Aorta (tissue), 5 donors: Measurements from ENCODE around the gene SLC35B2. TPM values are rescaled to one million over a fixed set of nuclear protein-coding genes. Genes with fewer than 3 reads are reported as not detected.

Experiments used
- ATAC-seq: fragments of 200-7000 bp; cut with Tn5 transposase; one replicate; pipeline ENCODE4 v1.9.1; 2022; ENCODE audit warnings: moderate library complexity; ENCODE audit not compliant: low FRiP score
- DNase-seq, 2 donors: peaks; one replicate each; pipeline ENCODE4 v3.0.0-alpha.2; 2020
- H3K27ac ChIP-seq, 2 donors: one replicate each; pipeline ENCODE4 v1.5.1; 2013; ENCODE audit warnings: low read length in 2 of 2, mild to moderate bottlenecking in 2 of 2, moderate library complexity in 2 of 2, control low read depth in 1 of 2, inconsistent platforms in 1 of 2, low read depth in 1 of 2
- H3K27me3 ChIP-seq, 2 donors: one replicate each; pipeline ENCODE4 v1.6.1; 2013; ENCODE audit warnings: control low read depth in 1 of 2, low read length in 1 of 2, mild to moderate bottlenecking in 1 of 2, moderate library complexity in 1 of 2; ENCODE audit not compliant: insufficient read depth in 2 of 2, control insufficient read depth in 1 of 2
- H3K36me3 ChIP-seq, 2 donors: one replicate each; pipeline ENCODE4 v1.6.1; 2013; ENCODE audit warnings: control low read depth in 1 of 2, low read length in 1 of 2, mild to moderate bottlenecking in 1 of 2; ENCODE audit not compliant: insufficient read depth in 2 of 2, control insufficient read depth in 1 of 2
- H3K4me1 ChIP-seq, 2 donors: one replicate each; pipeline ENCODE4 v1.6.1; 2013; ENCODE audit warnings: low read length in 2 of 2, control low read depth in 1 of 2, mild to moderate bottlenecking in 1 of 2, moderate library complexity in 1 of 2; ENCODE audit not compliant: insufficient read depth in 2 of 2, control insufficient read depth in 1 of 2
- H3K4me3 ChIP-seq, 2 donors: one replicate each; pipeline ENCODE4 v1.5.1; 2013; ENCODE audit warnings: low read length in 2 of 2, control low read depth in 1 of 2, mild to moderate bottlenecking in 1 of 2
- H3K9me3 ChIP-seq: one replicate; pipeline ENCODE4 v1.6.1; 2013; ENCODE audit warnings: mild to moderate bottlenecking, low read length; ENCODE audit not compliant: control insufficient read depth
- WGBS, 2 donors: extraction: QIAGEN DNeasy Blood & Tissue Kit; methylation state at CpG; one replicate each; pipeline ENCODE4 v1.1.7; 2013; 5-methylcytosine and 5-hydroxymethylcytosine counted together
- intact Hi-C, 2 donors: fragments of 100-400 bp; cut with DNase I; formaldehyde crosslinking; loops; one replicate each; pipeline versions ENCODE4 v1.14.2 to v1.15.0; 2022
- polyA plus RNA-seq, 2 donors: library from polyadenylated mRNA; stranded (reverse); fragments of 200-250 nt; gene quantifications; one replicate each; pipeline ENCODE4 v1.2.3, GENCODE V29; 2013
- total RNA-seq, 2 donors: library from RNA; stranded (reverse); fragmentation: NEBNext Ultra II Directional; extraction: Animal tissue kit (Norgen Biotek cat#: 25700); gene quantifications; one replicate each; pipeline ENCODE4 v1.2.1, GENCODE V29; 2021
- donor health status: healthy with polysubstance abuse.
- donor health status: Bipolar disorder and iron deficiency.
- donor health status: DM: no; HTN: no; CAD: no.
- donor health status: DM: no; HTN: no; CAD: no.
- donor health status: DM: yes; HTN: yes; CAD: no.

The SLC35B2 gene
- total and polyA plus RNA-seq, 4 donors: 10.6 to 27.7 (median 24.7) TPM

- Histone ChIP-seq H3K27ac (peak overlapping the region; percentile 33 to 74), H3K4me3 (peak overlapping the region; percentile 91 to 97), H3K36me3 (peaks cover 3 to 7% of the 10 kb centered on the region in 2 donors), H3K27me3 (no peaks in the 10 kb centered on the region), H3K4me1 (no peaks in the 10 kb centered on the region), H3K9me3 (no peaks in the 10 kb centered on the region)
- peak; percentile 74 for ATAC-seq
- WGBS, 2 donors: 0% methylated on average over 48 to 52 of the region's 52 CpGs
- peak; percentile 89 to 92 for DNase-seq
- intact Hi-C loops: loop anchor here in 1 of 2 donors (10.0 kb wide), 1 partner anchor 473 kb away; the partner anchor contains the start of gene VEGFA
These were observed 9.7 kb downstream of the SLC35B2 start for GRCh38 chr6:44247338-44248302.

GRCh38 chr6:44246663-44247337, 10.5 kb downstream of the SLC35B2 start, which contains the start of gene HSP90AB1:
Gene HSP90AB1, plus strand, starts transcription at chr6:44247101. Its CDS starts 1,529 bp downstream, at chr6:44248630.
- DNase-seq (peak; percentile 96), ATAC-seq (peak; percentile 95)
- no peaks in the 10 kb centered on the region for H3K4me1 ChIP-seq
- intact Hi-C loops: loop anchor here in 1 of 2 donors (10.0 kb wide), 1 partner anchor 472 kb away; the partner anchor contains the start of gene VEGFA
- WGBS, 2 donors: 0 to 1% methylated on average over 34 of the region's 34 CpGs
- no peaks in the 10 kb centered on the region for H3K9me3 ChIP-seq
- peaks cover 3 to 6% of the 10 kb centered on the region in 2 donors for H3K36me3 ChIP-seq
- H3K27me3 ChIP-seq: no peaks in the 10 kb centered on the region
- peak within 1 kb of the TSS; percentile 46 to 89 for H3K27ac ChIP-seq
- H3K4me3 ChIP-seq: peak within 1 kb of the TSS; percentile 91 to 97

GRCh38 chr6:44245912-44246662, 11.2 kb downstream of the SLC35B2 start:
- Histone ChIP-seq H3K4me3 (peak overlapping the region; percentile 63 to 97), H3K36me3 (peaks cover 0 to 5% of the 10 kb centered on the region in 2 donors), H3K27ac (peak overlapping the region; percentile 46 to 89), H3K9me3 (no peaks in the 10 kb centered on the region), H3K4me1 (no peaks in the 10 kb centered on the region), H3K27me3 (no peaks in the 10 kb centered on the region)
- ATAC-seq (peak; percentile 91), DNase-seq (peak; percentile 94 to 97)
- 0 to 1% methylated on average over 62 of the region's 62 CpGs for WGBS, 2 donors
- intact Hi-C loops: loop anchor here in 1 of 2 donors (10.0 kb wide), 1 partner anchor 471 kb away; the partner anchor contains the start of gene VEGFA

- Histone ChIP-seq H3K27me3 (no peaks in the 10 kb centered on the region), H3K27ac (peak overlapping the region in 1 of 2 donors; percentile 81), H3K4me3 (no peak overlapping the region), H3K36me3 (peaks cover 0 to 5% of the 10 kb centered on the region in 2 donors), H3K4me1 (no peaks in the 10 kb centered on the region), H3K9me3 (no peaks in the 10 kb centered on the region)
- intact Hi-C loops: loop anchor here in 1 of 2 donors (10.0 kb wide), 1 partner anchor 471 kb away; the partner anchor contains the start of gene VEGFA
- peak in 1 of 2 donors; percentile 28 for DNase-seq
- WGBS, 2 donors: 53 to 58% methylated on average over 11 to 12 of the region's 12 CpGs
- no peak for ATAC-seq
These were observed 11.9 kb downstream of the SLC35B2 start for GRCh38 chr6:44245391-44245911.

GRCh38 chr6:44243345-44243744, 14.0 kb downstream of the SLC35B2 start:
- no peak overlapping the region for H3K4me3 ChIP-seq
- H3K27me3 ChIP-seq: no peaks in the 10 kb centered on the region
- 89 to 92% methylated on average over 7 of the region's 7 CpGs for WGBS, 2 donors
- no peak overlapping the region for H3K27ac ChIP-seq
- ATAC-seq: no peak
- intact Hi-C loops: loop anchor here in 1 of 2 donors (10.0 kb wide), 1 partner anchor 469 kb away; the partner anchor contains the start of gene VEGFA
- peak in 1 of 2 donors; percentile 10 for DNase-seq
- no peaks in the 10 kb centered on the region for H3K4me1 ChIP-seq
- H3K36me3 ChIP-seq: no peaks in the 10 kb centered on the region
- H3K9me3 ChIP-seq: no peaks in the 10 kb centered on the region

GRCh38 chr6:44238687-44239350, 18.5 kb downstream of the SLC35B2 start:
- Histone ChIP-seq H3K27ac (peak overlapping the region in 1 of 2 donors; percentile 49), H3K4me1 (no peaks in the 10 kb centered on the region), H3K4me3 (no peak overlapping the region), H3K27me3 (no peaks in the 10 kb centered on the region), H3K36me3 (no peaks in the 10 kb centered on the region), H3K9me3 (no peaks in the 10 kb centered on the region)
- ATAC-seq (no peak), DNase-seq (peak; percentile 33 to 35)
- WGBS, 2 donors: 85 to 87% methylated on average over 7 of the region's 7 CpGs
- intact Hi-C loops: loop anchor here in 1 of 2 donors (1.0 kb wide), 1 partner anchor 67 kb away; no protein-coding TSS in a partner anchor

GRCh38 chr6:44237813-44238433, 19.4 kb downstream of the SLC35B2 start:
- Histone ChIP-seq H3K27ac (peak overlapping the region; percentile 84 to 95), H3K27me3 (no peaks in the 10 kb centered on the region), H3K4me1 (no peaks in the 10 kb centered on the region), H3K36me3 (no peaks in the 10 kb centered on the region), H3K4me3 (peak overlapping the region; percentile 21 to 35), H3K9me3 (no peaks in the 10 kb centered on the region)
- DNase-seq (peak; percentile 90 to 95), ATAC-seq (peak; percentile 94)
- 1% methylated on average over 42 of the region's 42 CpGs for WGBS, 2 donors
- intact Hi-C loops: loop anchor here in 1 of 2 donors (1.0 kb wide), 2 partner anchors 17 to 66 kb away; no protein-coding TSS in a partner anchor
